Occipital lobe (tissue), 2 donors: ENCODE data around the gene C11orf68. TPM values are rescaled to one million over a fixed set of nuclear protein-coding genes. Genes with fewer than 3 reads are reported as not detected.
A peak's percentile ranks its signal among the peaks of the same experiment; 100 is the strongest.

Experiments
- DNase-seq: peaks from one replicate; lab custom pipeline; 2025; lab: John Stamatoyannopoulos, UW
- total RNA-seq: library from RNA; depleted of rRNA; stranded (reverse); fragments of >200 nt; gene quantifications from one replicate; pipeline ENCODE4 v1.2.3, GENCODE V29; 2014

The C11orf68 gene
- total RNA-seq, 1 donor from 2014 or later: 12.6 TPM

DNA sequence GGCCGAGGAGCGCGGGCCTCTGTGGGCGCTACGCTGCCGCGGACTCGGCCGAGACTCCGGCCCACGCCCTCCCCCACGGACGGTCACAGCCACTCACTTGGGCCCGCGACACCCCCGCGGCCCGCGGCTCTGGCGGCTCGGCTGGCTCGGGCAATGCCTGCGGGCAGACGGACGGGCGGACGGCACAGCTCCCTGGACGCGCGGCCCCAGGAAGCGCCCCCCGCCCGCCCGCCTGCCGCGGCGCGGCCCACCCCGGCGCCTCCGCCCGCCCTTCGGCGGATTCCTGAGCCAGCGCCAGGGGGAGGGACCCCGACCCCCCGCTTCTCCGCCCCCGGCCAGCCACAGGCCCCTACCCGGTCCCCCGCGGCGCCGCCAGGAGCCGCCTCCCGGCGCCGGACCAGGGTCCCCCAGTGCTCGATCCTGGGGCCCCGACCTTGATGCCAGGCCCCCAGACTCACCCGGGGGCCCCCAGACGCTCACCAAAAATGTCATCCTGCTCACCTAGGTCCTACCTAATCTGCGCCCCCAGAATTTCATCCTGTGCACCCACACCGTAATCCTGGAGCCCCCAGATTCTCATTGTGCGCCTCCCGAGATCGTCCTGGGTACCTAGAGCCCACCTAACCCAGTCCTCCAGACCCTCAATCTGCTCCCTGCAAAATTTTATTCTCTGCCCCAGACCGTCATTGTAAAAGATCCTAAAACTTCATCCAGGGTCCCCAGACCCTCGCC is 46.1 kb downstream of the C11orf68 start, which contains the start of gene EFEMP2:
EFEMP2 (minus strand) TSS at position 215 of the 732 bp plus-strand sequence. CDS start 446 bp downstream, outside the sequence.
- DNase-seq: peak; percentile 18

DNA sequence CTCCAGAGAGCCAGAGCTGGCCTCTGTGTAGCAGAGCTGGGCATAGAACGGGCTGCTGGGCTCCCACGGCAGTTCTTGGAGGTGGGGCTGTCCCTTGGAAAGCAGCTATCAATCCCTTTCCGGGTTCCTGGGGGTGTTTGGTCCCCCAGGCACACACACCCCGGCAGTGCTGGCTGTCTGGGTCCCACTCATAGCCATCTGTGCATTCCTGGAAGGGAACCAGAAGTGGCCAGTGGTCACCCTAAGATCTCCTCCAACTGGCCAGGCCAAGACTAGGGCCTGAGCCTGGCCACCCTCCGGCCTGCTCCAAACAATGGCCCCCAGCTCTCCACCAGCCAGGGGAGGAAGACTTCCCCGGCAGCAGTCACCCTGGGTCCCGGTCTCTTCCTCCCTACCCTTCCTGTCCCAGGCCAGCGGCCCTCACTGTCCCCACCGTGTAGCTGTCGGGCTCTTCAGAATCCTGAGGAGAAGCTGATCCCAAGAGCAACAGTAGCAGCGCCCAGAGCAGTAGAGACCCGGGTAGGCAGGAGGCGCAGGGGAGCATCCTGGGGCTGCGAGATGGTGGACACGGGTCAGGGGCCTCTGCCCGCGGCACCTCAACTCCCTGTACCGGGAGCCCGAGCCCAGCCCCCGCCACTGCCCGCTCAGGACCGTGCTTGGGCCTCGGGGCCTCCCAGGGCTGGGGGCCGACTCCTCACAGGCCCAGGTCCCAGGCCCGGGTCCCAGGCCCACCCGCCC is 46.9 kb downstream of the C11orf68 start:
- no peak for DNase-seq

DNA sequence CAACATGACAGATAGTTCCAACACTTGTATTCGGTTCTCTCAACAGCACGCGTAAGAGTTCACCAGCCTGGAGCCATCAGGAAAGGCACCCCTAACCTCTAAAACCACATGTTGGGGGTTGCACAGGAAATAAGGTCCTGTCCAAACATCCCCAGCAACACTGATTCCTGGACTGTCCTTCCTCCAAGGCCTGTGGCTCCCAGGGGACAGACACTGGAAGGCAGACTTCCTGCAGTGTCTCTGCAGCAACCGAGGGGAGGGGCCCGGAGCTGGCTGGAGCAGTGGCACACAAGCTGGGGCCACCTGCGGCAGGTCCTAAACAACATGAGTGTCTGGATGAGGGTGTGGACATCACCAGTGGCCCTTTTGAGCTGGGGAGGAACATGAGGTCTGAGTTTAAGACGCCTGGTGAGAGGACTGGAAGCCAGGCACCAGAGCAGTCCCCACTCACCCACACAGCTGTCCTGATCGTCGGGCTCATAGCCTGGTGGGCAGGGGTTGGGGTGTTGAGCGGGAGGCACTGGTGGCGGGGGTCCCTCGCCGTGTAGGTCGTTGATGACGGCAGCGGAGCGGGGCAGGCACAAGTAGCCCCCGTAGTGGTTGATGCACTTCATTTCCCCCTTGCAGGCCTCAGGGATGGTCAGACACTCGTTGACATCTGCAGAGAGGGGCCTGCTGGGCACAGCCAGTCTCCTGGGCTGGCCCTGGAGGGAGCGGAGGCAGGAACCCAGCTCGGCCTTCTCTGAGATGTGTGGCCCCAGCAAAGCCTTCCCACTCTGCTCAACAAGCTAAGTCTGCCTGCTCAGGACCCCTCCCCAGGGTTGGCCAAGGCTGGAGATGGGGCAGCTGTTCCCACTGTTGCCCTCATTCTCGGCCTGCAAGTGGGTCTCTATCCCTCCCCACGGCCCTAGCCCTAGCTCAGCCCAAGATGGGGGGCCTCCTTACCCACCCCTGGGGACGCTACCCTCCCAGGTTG is 47.9 kb downstream of the C11orf68 start:
- DNase-seq: no peak

DNA sequence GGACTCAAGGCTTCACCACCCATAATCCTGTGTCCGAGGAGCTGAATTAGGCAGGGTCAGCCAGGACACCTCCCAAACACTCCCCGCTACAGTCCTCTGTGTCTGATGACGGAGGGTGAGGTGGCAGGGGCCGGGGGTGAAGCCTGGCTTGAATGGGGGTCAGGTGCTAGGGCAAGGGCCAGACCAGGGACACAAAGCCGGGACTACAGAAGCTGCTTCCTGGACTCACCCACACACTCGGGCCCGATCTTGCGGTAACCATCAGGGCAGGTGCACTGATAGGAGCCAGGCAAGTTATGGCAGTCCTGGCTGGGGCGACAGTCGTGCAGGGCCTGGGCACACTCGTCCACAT is 48.6 kb downstream of the C11orf68 start:
- DNase-seq: no peak

DNA sequence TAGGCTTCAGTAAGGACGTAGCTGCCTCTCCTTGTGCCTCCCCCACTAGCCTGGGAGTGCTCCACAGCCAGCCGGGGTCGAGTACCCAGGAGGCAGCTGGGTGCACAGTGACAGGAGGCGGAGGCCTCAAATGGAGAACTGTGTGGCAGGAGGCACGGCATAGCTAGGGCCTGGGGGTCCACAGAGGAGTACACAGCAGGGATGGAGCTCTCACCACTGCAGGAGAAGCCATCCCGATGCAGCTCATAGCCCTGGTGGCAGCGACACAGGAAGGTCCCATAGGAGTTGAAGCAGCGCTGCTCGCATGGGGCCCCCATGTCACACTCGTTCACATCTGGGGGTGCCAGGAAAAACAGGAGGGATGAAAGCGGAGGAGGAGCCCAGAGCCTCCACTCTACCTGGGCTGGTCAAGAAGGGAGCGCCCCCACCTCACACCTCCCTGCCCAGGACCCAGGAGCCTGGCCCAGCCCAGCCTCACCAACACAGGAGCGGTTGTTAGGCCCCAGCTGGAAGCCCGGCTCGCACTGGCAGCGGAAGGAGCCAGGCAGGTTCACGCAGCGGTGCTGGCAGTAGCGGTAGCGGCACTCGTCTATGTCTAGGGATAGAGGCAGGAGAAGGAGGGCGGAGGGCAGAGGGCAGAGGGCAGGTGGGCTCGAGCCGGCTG is 49.1 kb downstream of the C11orf68 start:
- DNase-seq: no peak

DNA sequence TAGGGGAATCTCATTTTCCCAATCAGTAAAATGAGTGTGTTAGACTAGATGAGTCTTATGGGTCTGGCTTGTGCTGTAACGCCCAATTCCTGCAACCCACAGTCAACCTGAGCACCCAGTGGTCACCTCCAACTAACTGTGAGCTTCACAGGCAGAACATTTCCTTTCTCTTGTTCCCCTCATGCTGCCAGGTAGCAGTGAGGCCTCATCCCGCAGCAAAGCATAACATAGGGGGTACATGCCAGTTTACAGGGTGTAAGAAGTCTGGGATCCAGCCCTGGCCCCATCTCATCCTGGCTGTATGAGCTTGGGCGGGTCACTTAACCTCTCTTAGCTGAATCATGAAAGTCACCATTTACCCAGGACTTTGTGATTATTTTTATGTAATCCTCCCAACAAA is 50.0 kb downstream of the C11orf68 start:
- DNase-seq: no peak

DNA sequence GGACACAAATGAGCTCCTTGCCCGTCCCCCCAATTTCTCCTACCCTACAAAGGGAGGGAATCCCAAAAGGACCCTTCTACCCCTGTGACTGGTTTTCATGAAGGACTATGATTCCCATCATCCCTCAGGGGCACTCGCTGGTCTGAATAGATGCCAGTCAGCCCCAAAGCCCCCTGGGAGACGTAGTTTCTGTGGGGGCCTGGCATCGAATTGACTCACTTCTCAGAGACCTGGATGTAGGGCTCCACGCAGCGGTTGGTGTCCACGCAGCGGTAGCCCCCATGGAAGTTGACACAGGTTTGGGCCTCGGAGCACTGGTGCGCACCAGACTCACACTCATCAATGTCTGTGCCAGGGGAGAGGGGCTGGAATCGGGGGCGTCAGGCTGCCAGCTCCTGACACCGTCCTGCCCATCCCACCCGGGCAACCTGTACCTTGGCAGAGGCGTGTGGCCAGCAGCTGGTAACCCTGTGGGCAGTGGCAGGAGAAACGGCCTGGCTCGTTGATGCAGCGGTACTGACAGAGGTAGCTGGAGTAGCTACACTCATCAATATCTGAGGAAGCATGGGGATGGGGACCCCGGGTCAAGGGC is 50.7 kb downstream of the C11orf68 start:
- DNase-seq: peak; percentile 22

DNA sequence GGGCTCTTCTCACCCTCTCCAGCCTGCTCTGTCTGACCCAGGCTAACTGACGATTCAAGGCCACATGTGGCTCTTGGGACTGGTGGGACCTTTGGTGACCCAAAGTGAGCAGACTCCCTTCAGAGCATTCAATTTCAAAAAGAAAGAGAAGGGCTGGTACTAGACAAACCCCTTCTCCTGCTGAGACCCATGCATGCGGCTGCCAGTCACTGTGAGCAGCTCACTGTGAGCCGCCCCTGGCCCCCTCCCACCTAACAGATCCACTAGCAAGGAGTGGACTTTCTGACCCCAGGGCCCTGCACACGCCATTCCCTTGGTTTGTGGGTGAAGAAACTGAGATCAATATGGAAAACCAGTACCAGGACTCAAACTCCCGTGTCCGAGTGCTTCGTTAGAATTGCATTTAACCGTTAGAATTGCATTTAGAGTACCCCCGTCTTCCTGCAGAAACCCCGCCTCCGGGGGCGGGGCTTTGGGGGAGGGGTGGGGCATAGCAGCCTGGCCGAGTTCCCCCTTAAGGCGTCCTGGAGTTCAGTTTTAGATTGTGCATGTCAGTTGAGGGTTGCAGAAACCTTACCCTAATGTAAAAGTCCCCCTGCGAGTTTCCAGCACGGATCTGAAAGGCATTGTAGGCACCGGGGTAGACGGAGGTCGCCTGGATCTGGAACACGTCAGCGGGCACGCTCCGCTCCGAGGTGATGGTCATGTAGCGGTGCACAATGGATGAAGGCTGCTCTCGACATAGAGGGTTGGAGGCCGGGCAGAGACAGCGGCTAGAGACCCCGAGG is 51.4 kb downstream of the C11orf68 start:
- DNase-seq: no peak

Other genes starting within 250 kb of the C11orf68 start
- gene KAT5, start 206.8 kb downstream of the C11orf68 start, total RNA-seq: 43.8 TPM
- gene RNASEH2C, start 198.3 kb downstream of the C11orf68 start, total RNA-seq: 9.4 TPM
- gene AP5B1, start 138.1 kb downstream of the C11orf68 start, total RNA-seq: 4.7 TPM
- not detected for gene OVOL1, start 132.0 kb downstream of the C11orf68 start, total RNA-seq
- gene SNX32, start 85.1 kb downstream of the C11orf68 start, total RNA-seq: 7.3 TPM
- 404 TPM for gene CFL1, start 60.9 kb downstream of the C11orf68 start, total RNA-seq
- gene MUS81, start 58.6 kb downstream of the C11orf68 start, total RNA-seq: 45.9 TPM
- gene EFEMP2, start 46.3 kb downstream of the C11orf68 start, total RNA-seq: 13.3 TPM
- gene CTSW, start 39.2 kb downstream of the C11orf68 start, total RNA-seq: not detected
- 107 TPM for gene FIBP, start 30.6 kb downstream of the C11orf68 start, total RNA-seq
- gene CCDC85B, start 28.4 kb downstream of the C11orf68 start, total RNA-seq: 14.0 TPM
- not detected for gene FOSL1, start 18.7 kb downstream of the C11orf68 start, total RNA-seq
- gene DRAP1, start 364 bp upstream of the C11orf68 start, total RNA-seq: 50.4 TPM
- not detected for gene TSGA10IP, start 26.4 kb upstream of the C11orf68 start, total RNA-seq
- gene SART1, start 42.7 kb upstream of the C11orf68 start, total RNA-seq: 22.1 TPM
- gene EIF1AD, start 83.1 kb upstream of the C11orf68 start, total RNA-seq: 20.7 TPM
- 16.7 TPM for gene BANF1, start 83.4 kb upstream of the C11orf68 start, total RNA-seq
- not detected for gene CST6, start 92.9 kb upstream of the C11orf68 start, total RNA-seq
- gene CATSPER1, start 107.4 kb upstream of the C11orf68 start, total RNA-seq: not detected
- 14.0 TPM for gene GAL3ST3, start 130.1 kb upstream of the C11orf68 start, total RNA-seq
- 88.6 TPM for gene SF3B2, start 133.3 kb upstream of the C11orf68 start, total RNA-seq
- 34.5 TPM for gene PACS1, start 151.2 kb upstream of the C11orf68 start, total RNA-seq